ENCODE results near the gene COL6A2.

- TF ChIP-seq EZH2 (IDR thresholded peaks at IDR 0.05; ENCODE audit: borderline replicate concordance, low read length) = no peak
- no peak for TF ChIP-seq CTCF (conservative IDR thresholded peaks at IDR 0.05 in 1 of 2, IDR thresholded peaks at IDR 0.05 in 1 of 2; ENCODE audit: extremely low read depth in 1 of 2, insufficient read depth in 1 of 2, low read depth in 1 of 2, low read length in 2 of 2)
Observed at GRCh38 chr21:46117586-46118315, 19.8 kb downstream of the COL6A2 start.
